IMR-90 (cell line): Measurements from ENCODE around the gene ZSWIM9. TPM values are rescaled to one million over a fixed set of nuclear protein-coding genes. Genes with fewer than 3 reads are reported as not detected.

Experiments
- ATAC-seq: fragments of 200-7000 bp; cut with Tn5 transposase; 2 replicates; pipeline ENCODE4 v1.9.1; 2020; ENCODE audit warnings: low read depth, mild to moderate bottlenecking, moderate library complexity
- BruUV-seq: library from RNA; stranded (reverse); fragments of 400-500 nt; replicated peaks from 2 replicates; lab custom pipeline; 2021; lab: Mats Ljungman, UMichigan
- CTCF ChIA-PET: fragments of 300-600 bp; formaldehyde crosslinking; extraction: SDS; loops from one replicate; lab custom pipeline; 2021; ENCODE audit warnings: antibody characterized with exemption; lab: Yijun Ruan, JAX
- POLR2A ChIA-PET: fragments of 300-600 bp; sonication (Branson Sonifier 250); formaldehyde crosslinking; loops from one replicate; lab custom pipeline; 2022; ENCODE audit warnings: antibody characterized with exemption; ENCODE audit not compliant: unreplicated experiment; lab: Charles Lee
- DNase-seq: peaks from one replicate; pipeline ENCODE4 v3.0.0; 2013
- H2AFZ ChIP-seq: replicated peaks from 2 replicates; pipeline ENCODE3; 2013; ENCODE audit warnings: low read length, mild to moderate bottlenecking; ENCODE audit not compliant: poor library complexity
- H2AK5ac ChIP-seq: 2 replicates; pipeline ENCODE4 v1.6.1; 2013; ENCODE audit warnings: low read depth, low read length, inconsistent platforms
- H2AK9ac ChIP-seq: replicated peaks from 2 replicates; pipeline ENCODE3; 2013; ENCODE audit warnings: mild to moderate bottlenecking, low read depth, low read length, moderate library complexity; ENCODE audit not compliant: poor library complexity
- H2BK120ac ChIP-seq: 2 replicates; pipeline ENCODE4 v1.6.1; 2013; ENCODE audit warnings: low read depth, low read length, inconsistent platforms
- H2BK15ac ChIP-seq: 3 replicates; pipeline ENCODE4 v1.6.1; 2013; ENCODE audit warnings: low read depth, low read length, inconsistent platforms
- H2BK20ac ChIP-seq: 2 replicates; pipeline ENCODE4 v1.6.1; 2013; ENCODE audit warnings: low read depth, mild to moderate bottlenecking, inconsistent platforms, low read length, moderate library complexity
- H2BK5ac ChIP-seq: 2 replicates; pipeline ENCODE4 v1.6.1; 2013; ENCODE audit warnings: mild to moderate bottlenecking, low read depth, low read length, inconsistent platforms; ENCODE audit not compliant: poor library complexity, severe bottlenecking
- H3K14ac ChIP-seq: replicated peaks from 2 replicates; pipeline ENCODE4 v1.6.1; 2013; ENCODE audit warnings: low read depth, low read length, inconsistent platforms
- H3K18ac ChIP-seq: 2 replicates; pipeline ENCODE4 v1.6.1; 2013; ENCODE audit warnings: low read depth, low read length, control low read depth
- H3K23ac ChIP-seq: 2 replicates; pipeline ENCODE4 v1.6.1; 2013; ENCODE audit warnings: low read depth, low read length, inconsistent platforms
- H3K27ac ChIP-seq: 2 replicates; pipeline ENCODE4 v1.5.1; 2013; ENCODE audit warnings: mild to moderate bottlenecking, control low read depth, low read length; ENCODE audit not compliant: insufficient read depth
- H3K27me3 ChIP-seq: 2 replicates; pipeline ENCODE4 v1.6.1; 2013; ENCODE audit warnings: low read length; ENCODE audit not compliant: control insufficient read depth, insufficient read depth
- H3K36me3 ChIP-seq: 2 replicates; pipeline ENCODE4 v1.6.1; 2013; ENCODE audit warnings: low read length, mixed read lengths; ENCODE audit not compliant: control insufficient read depth, insufficient read depth
- H3K4ac ChIP-seq: 2 replicates; pipeline ENCODE4 v1.6.1; 2013; ENCODE audit warnings: low read depth, low read length, inconsistent platforms
- H3K4me1 ChIP-seq: 2 replicates; pipeline ENCODE4 v1.6.1; 2013; ENCODE audit warnings: low read length, mixed read lengths; ENCODE audit not compliant: control insufficient read depth, insufficient read depth
- H3K4me2 ChIP-seq: 2 replicates; pipeline ENCODE4 v1.6.1; 2013; ENCODE audit warnings: low read depth, mild to moderate bottlenecking, control low read depth, low read length, moderate library complexity
- H3K4me3 ChIP-seq: 2 replicates; pipeline ENCODE4 v1.5.1; 2013; ENCODE audit warnings: low read depth, mild to moderate bottlenecking, control low read depth, low read length, moderate library complexity; ENCODE audit not compliant: insufficient read depth
- H3K56ac ChIP-seq: 2 replicates; pipeline ENCODE4 v1.6.1; 2013; ENCODE audit warnings: low read length, inconsistent platforms; ENCODE audit not compliant: insufficient read depth; ENCODE audit errors: extremely low read depth
- H3K79me1 ChIP-seq, 2 experiments: 2 replicates each; pipeline ENCODE4 v1.6.1; 2013; ENCODE audit warnings: low read length in 2 of 2, inconsistent platforms in 1 of 2, low read depth in 1 of 2
- H3K9ac ChIP-seq: 2 replicates; pipeline ENCODE4 v1.6.1; 2013; ENCODE audit warnings: low read depth, low read length, control low read depth
- H3K9me1 ChIP-seq: 2 replicates; pipeline ENCODE4 v1.6.1; 2013; ENCODE audit warnings: low read length, inconsistent platforms; ENCODE audit not compliant: insufficient read depth
- H3K9me3 ChIP-seq: 2 replicates; pipeline ENCODE4 v1.6.1; 2013; ENCODE audit warnings: low read length; ENCODE audit not compliant: control insufficient read depth, insufficient read depth
- H4K20me1 ChIP-seq: 2 replicates; pipeline ENCODE4 v1.6.1; 2013; ENCODE audit warnings: low read length, inconsistent platforms; ENCODE audit not compliant: insufficient read depth
- H4K5ac ChIP-seq: 2 replicates; pipeline ENCODE4 v1.6.1; 2013; ENCODE audit warnings: mild to moderate bottlenecking, low read depth, low read length, control low read depth
- H4K8ac ChIP-seq, 2 experiments: 2 replicates each; pipeline ENCODE4 v1.6.1; 2013; ENCODE audit warnings: low read depth in 2 of 2, low read length in 2 of 2, control low read depth in 1 of 2, inconsistent platforms in 1 of 2
- H4K91ac ChIP-seq: 2 replicates; pipeline ENCODE4 v1.6.1; 2013; ENCODE audit warnings: low read depth, low read length, inconsistent platforms; ENCODE audit not compliant: insufficient read depth
- ELK1 ChIP-seq: fragments of 150-350 bp; IDR thresholded peaks from 2 replicates; pipeline ENCODE4 v1.6.1; 2016; ENCODE audit warnings: low read depth, mild to moderate bottlenecking, low read length, moderate library complexity, borderline replicate concordance
- WGBS, 2 experiments: methylation state at CpG; one replicate each; pipeline versions ENCODE4 v1.1.5 to v1.1.7; 2013; ENCODE audit warnings: missing lambda C conversion rate in 2 of 2; ENCODE audit not compliant: insufficient read length in 1 of 2; ENCODE audit errors: extremely low coverage in 2 of 2; 5-methylcytosine and 5-hydroxymethylcytosine counted together
- dilution Hi-C: fragments of 300-500 bp; cut with HindIII; formaldehyde crosslinking; loops from one replicate; pipeline ENCODE4 v1.14.3; 2018; ENCODE audit warnings: low sequenced_read_pairs; ENCODE audit not compliant: unreplicated experiment
- in situ Hi-C: fragments of 300-500 bp; cut with MboI; formaldehyde crosslinking; loops from 3 replicates; pipeline ENCODE4 v1.14.3; 2019; ENCODE audit warnings: low sequenced_read_pairs, inconsistent platforms, mixed read lengths
- intact Hi-C: fragments of 100-400 bp; cut with micrococcal nuclease; formaldehyde crosslinking; loops from 2 replicates; pipeline ENCODE4 v1.10.0; 2022
- polyA plus RNA-seq, 3 experiments: library from polyadenylated mRNA; depleted of rRNA; stranded (reverse); fragments of >200 nt; gene quantifications; 2 replicates each; pipeline ENCODE4 v1.2.3, GENCODE V29; 2012; ENCODE audit warnings: low replicate concordance in 1 of 3
- total RNA-seq: library from RNA; depleted of rRNA; stranded (reverse); fragments of >200 nt; gene quantifications from 2 replicates; pipeline ENCODE4 v1.2.3, GENCODE V29; 2012

ZSWIM9 gene
- total and polyA plus RNA-seq, 2 of the 4 experiments (the other 2 are of a cell fraction) = 0.54 to 2.2 TPM

- Histone ChIP-seq H3K9me3 (no peaks in the 10 kb centered on the region), H4K20me1 (peaks cover 3% of the 10 kb centered on the region; the same call in 1 of the 2 replicates), H3K79me1 (peaks cover 34 to 43% of the 10 kb centered on the region in 2 experiments), H3K56ac (no peak overlapping the region), H3K27ac (no peak overlapping the region), H2BK15ac (no peak overlapping the region), H2AK9ac (no peak overlapping the region), H3K4me1 (peaks cover 2% of the 10 kb centered on the region), H4K91ac (no peak overlapping the region), H3K18ac (no peak overlapping the region), H4K5ac (no peak overlapping the region), H3K4me2 (no peak overlapping the region), H3K4me3 (no peak overlapping the region), H3K9ac (no peak overlapping the region), H3K4ac (no peak overlapping the region), H3K23ac (no peak overlapping the region), H3K14ac (no peak overlapping the region), H2BK20ac (no peak overlapping the region), H3K27me3 (no peaks in the 10 kb centered on the region), H3K36me3 (peaks cover 5% of the 10 kb centered on the region; the same call in 1 of the 2 replicates), H2AFZ (no peak overlapping the region), H3K9me1 (peaks cover 11% of the 10 kb centered on the region), H2AK5ac (no peak overlapping the region), H2BK5ac (no peak overlapping the region), H2BK120ac (no peak overlapping the region), H4K8ac (peak overlapping the region; percentile 76 to 97; a peak in 2 of 4 replicates)
- no TSS peak for BruUV-seq
- no peak for DNase-seq
- intact Hi-C loops (no loop called here), in situ Hi-C loops (no loop called here), dilution Hi-C loops (no loop called here)
- WGBS, 2 experiments = no CpG with 5 or more reads among the region's 5 CpGs
- TF ChIP-seq ELK1 = no peak
- POLR2A ChIA-PET = no interaction called here
- no peak for ATAC-seq
- CTCF ChIA-PET = no interaction called here
Observed at GRCh38 chr19:48168689-48169088, 1.8 kb upstream of the ZSWIM9 start.
